ENCODE data around the gene NGDN. TPM values are rescaled to one million over a fixed set of nuclear protein-coding genes. Genes with fewer than 3 reads are reported as not detected.
"Not testable (repeated sequence)": the region's sequence is repeated elsewhere in the genome, so short reads cannot be mapped to it uniquely, and the experiment has no call there.

Gene NGDN
- total RNA-seq, 2 donors from 2014 or later = 54.2 to 58.3 TPM

- Mint-ChIP-seq H3K36me3 (peaks cover 0 to 6% of the 10 kb centered on the region in 2 donors), H3K9me3 (no peaks in the 10 kb centered on the region), H3K27ac (no peak overlapping the region)
- DNase-seq (ENCODE audit: low spot score in 2 of 2) (no peak), ATAC-seq (no peak)
These were observed 17.3 kb upstream of the NGDN start for GRCh38 chr14:23452237-23452636.

DNA sequence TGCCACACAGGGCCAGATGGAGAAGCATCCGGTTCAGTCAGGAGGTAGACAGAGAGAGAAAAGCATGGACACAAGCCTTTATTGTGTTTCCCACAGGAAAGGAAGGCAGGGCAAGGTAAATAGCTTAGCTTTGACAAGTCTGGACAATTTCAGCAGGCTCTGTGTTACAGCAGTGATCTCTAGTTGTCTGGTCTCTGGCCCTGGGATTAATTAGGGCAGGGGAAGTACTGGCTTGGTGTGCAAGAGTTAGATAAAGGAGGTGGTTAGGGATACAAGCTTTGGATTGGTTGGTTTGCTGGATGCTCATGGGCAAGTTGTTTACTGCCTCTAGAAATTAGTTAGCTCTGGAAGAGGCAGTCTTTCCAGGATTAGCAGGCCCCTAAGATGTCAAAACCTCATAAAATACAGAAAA lies 15.1 kb upstream of the NGDN start:
- ATAC-seq (no peak), DNase-seq (ENCODE audit: low spot score in 2 of 2) (no peak)
- H3K36me3 Mint-ChIP-seq = no peaks in the 10 kb centered on the region
- no peaks in the 10 kb centered on the region for H3K9me3 Mint-ChIP-seq
- H3K27ac Mint-ChIP-seq = peak overlapping the region in 1 of 2 donors; percentile 44

GRCh38 chr14:23456883-23457586 lies 12.5 kb upstream of the NGDN start:
- not testable (repeated sequence) for DNase-seq (ENCODE audit: low spot score in 2 of 2); ATAC-seq; H3K9me3 Mint-ChIP-seq; H3K27ac Mint-ChIP-seq; H3K36me3 Mint-ChIP-seq

DNA sequence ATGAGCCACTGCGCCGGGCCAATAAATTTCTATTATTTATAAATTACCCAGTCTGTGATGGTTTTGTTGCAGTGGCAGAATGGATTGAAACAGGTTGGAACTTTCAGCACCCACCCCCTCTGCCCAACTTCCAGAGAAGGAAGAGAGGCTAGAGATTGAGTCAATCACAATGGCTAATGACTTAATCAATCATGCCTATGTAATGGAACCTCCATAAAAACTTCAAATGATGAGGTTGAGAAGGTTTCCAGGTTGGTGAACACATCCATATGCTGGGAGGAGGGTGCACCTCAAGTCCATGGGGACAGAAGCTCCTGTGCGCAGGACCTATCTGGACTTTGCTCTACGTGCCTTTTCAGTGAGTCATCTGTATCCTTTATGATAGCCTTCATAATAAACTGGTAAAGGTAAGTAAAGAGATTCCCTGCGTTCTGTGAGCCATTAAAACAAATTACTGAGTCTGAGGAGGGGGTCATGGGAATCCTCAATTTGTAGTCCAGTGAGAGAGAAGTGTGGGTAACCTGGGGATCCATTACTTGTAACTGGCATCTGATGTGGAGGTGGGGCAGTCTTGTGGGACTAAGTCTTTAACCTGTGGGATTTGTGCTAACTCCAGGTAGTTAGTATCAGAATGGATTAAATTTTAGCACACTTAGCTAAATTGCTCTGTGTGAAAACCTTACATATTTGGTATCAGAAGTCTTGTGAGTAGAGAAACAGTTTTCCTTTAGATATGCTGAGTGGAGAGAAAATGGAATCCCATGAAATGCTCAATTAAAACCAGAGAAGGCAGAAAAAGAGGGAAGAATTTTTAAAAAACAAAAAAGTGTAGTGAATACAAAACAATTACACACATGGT lies 11.7 kb upstream of the NGDN start:
- DNase-seq (ENCODE audit: low spot score in 2 of 2) (no peak), ATAC-seq (no peak)
- H3K36me3 Mint-ChIP-seq = no peaks in the 10 kb centered on the region
- H3K27ac Mint-ChIP-seq = no peak overlapping the region
- H3K9me3 Mint-ChIP-seq = no peaks in the 10 kb centered on the region

GRCh38 chr14:23460960-23461359 lies 8.5 kb upstream of the NGDN start:
- ATAC-seq (no peak), DNase-seq (ENCODE audit: low spot score in 2 of 2) (no peak)
- H3K27ac Mint-ChIP-seq = no peak overlapping the region
- no peaks in the 10 kb centered on the region for H3K9me3 Mint-ChIP-seq
- no peaks in the 10 kb centered on the region for H3K36me3 Mint-ChIP-seq

DNA sequence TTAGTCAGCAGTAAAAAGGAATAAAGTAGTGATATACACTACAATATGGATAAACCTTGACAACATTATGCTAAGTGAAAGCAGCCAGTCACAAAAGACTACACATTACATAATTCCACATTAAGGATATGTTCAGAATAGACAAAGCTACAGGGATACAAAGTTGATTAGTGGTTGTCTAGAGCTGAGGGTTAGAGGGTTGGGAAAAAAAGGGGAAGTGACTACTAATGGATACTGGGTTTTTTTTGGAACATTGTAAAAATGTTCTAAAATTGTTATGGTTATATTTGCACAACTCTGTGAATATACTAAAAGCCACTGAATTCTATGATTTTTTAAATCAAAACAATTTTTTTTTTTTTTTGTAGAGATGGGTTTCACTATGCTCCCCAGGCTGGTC lies 4.8 kb upstream of the NGDN start:
- no peaks in the 10 kb centered on the region for H3K36me3 Mint-ChIP-seq
- DNase-seq (ENCODE audit: low spot score in 2 of 2) (no peak), ATAC-seq (no peak)
- no peak overlapping the region for H3K27ac Mint-ChIP-seq
- H3K9me3 Mint-ChIP-seq = no peaks in the 10 kb centered on the region

DNA sequence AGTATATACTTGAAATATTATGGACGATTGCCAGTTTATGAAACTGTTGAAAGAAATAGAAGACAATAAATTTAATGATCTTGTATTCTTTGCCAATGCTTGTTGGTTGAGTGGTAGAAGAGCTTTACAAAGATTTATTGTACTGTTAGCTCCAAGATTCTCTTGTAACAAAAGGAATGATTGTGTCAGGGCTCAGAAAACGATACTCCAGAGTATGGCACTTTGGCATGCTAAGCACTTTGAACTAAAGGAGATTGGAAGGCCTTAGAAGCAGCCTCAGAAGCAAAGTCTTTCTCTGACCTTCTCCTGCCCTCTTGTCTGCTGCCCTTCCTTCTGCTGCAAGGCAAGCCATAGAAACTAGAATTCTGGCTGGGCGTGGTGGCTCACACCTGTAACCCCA lies 4.2 kb upstream of the NGDN start:
- Mint-ChIP-seq H3K27ac (no peak overlapping the region), H3K36me3 (no peaks in the 10 kb centered on the region), H3K9me3 (no peaks in the 10 kb centered on the region)
- DNase-seq (ENCODE audit: low spot score in 2 of 2) (no peak), ATAC-seq (no peak)

GRCh38 chr14:23468704-23469126 lies 788 bp upstream of the NGDN start:
- peak in 1 of 2 donors; percentile 4 for ATAC-seq
- H3K27ac Mint-ChIP-seq = no peak overlapping the region

GRCh38 chr14:23469906-23470403 lies 452 bp downstream of the NGDN start:
- DNase-seq (ENCODE audit: low spot score in 2 of 2) = no peak

More at GRCh38 chr14:23468704-23469126, 788 bp upstream of the NGDN start:
- peaks cover 0 to 9% of the 10 kb centered on the region in 2 donors for H3K36me3 Mint-ChIP-seq
- no peak for DNase-seq (ENCODE audit: low spot score in 2 of 2)
- H3K9me3 Mint-ChIP-seq = no peaks in the 10 kb centered on the region

GRCh38 chr14:23470947-23471346 lies 1.4 kb downstream of the NGDN start:
- DNase-seq (ENCODE audit: low spot score in 2 of 2) (no peak), ATAC-seq (no peak)
- H3K36me3 Mint-ChIP-seq = peaks cover 4 to 9% of the 10 kb centered on the region in 2 donors
- H3K27ac Mint-ChIP-seq = peak overlapping the region in 1 of 2 donors; percentile 69
- H3K9me3 Mint-ChIP-seq = no peaks in the 10 kb centered on the region

More at GRCh38 chr14:23469906-23470403, 452 bp downstream of the NGDN start:
- Mint-ChIP-seq H3K9me3 (no peaks in the 10 kb centered on the region), H3K27ac (no peak overlapping the region), H3K36me3 (peaks cover 0 to 9% of the 10 kb centered on the region in 2 donors)
- ATAC-seq = peak; percentile 5 to 11

DNA sequence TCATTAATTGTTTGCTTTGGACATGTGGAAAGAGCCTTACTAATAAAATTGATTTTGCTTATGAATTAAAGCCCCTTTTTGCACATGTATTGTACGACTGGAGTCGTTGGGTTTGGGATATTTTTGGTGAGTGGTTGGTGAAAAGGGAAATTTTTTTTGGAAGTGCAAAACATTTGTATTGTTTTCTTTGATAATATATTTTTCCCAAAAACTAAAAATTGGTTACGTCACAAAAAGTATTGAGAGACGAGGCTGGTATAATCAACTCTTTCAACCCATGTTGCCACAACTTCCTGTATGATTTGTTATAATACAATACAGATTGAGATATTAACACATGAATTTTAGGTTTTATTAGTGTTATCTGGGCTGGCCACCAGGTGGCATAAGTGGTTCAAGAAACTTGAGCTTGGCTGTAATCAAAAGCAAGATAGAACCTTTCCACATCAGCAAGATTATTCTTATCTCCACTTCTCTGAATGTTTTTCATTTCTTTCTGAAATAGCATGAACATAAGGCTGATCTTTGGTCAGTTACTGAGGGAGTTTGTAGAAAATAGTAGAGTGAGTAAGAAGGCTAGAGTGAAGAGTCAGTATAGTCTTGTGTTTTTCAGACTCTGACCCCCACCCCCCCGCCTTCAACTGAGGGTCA lies 8.7 kb downstream of the NGDN start:
- Mint-ChIP-seq H3K27ac (peak overlapping the region in 1 of 2 donors; percentile 48), H3K36me3 (peaks cover 9 to 19% of the 10 kb centered on the region in 2 donors), H3K9me3 (no peaks in the 10 kb centered on the region)
- DNase-seq (ENCODE audit: low spot score in 2 of 2) (peak in 1 of 2 donors; percentile 63), ATAC-seq (no peak)

- DNase-seq (ENCODE audit: low spot score in 2 of 2) = no peak
- peaks cover 0 to 19% of the 10 kb centered on the region in 2 donors for H3K36me3 Mint-ChIP-seq
- ATAC-seq = no peak
- peak overlapping the region in 1 of 2 donors; percentile 27 for H3K27ac Mint-ChIP-seq
- H3K9me3 Mint-ChIP-seq = no peaks in the 10 kb centered on the region
These were observed 12.0 kb downstream of the NGDN start for GRCh38 chr14:23481362-23481970.

GRCh38 chr14:23481979-23482822 lies 12.7 kb downstream of the NGDN start:
- ATAC-seq (peak in 1 of 2 donors; percentile 22), DNase-seq (ENCODE audit: low spot score in 2 of 2) (no peak)
- peaks cover 0 to 15% of the 10 kb centered on the region in 2 donors for H3K36me3 Mint-ChIP-seq
- no peak overlapping the region for H3K27ac Mint-ChIP-seq
- H3K9me3 Mint-ChIP-seq = no peaks in the 10 kb centered on the region

DNA sequence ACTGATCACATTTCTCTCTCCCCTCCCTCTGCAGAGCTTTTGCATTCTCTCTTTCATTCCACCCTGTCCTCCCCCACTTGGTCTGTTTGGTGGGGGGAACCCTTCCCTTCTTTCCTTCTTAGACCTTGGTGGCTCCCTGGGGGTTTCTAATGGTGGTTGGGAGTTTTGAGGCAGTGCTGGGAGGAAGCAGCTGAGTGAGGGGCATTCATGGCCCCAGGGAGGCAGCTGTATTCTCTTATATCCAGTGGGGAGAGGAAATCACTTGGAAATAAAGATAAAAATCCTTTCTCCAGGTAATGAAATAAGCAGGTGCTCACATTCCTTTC lies 13.3 kb downstream of the NGDN start:
- no peak for ATAC-seq
- H3K36me3 Mint-ChIP-seq = peaks cover 0 to 9% of the 10 kb centered on the region in 2 donors
- H3K9me3 Mint-ChIP-seq = no peaks in the 10 kb centered on the region
- H3K27ac Mint-ChIP-seq = peak overlapping the region in 1 of 2 donors; percentile 9
- DNase-seq (ENCODE audit: low spot score in 2 of 2) = no peak

DNA sequence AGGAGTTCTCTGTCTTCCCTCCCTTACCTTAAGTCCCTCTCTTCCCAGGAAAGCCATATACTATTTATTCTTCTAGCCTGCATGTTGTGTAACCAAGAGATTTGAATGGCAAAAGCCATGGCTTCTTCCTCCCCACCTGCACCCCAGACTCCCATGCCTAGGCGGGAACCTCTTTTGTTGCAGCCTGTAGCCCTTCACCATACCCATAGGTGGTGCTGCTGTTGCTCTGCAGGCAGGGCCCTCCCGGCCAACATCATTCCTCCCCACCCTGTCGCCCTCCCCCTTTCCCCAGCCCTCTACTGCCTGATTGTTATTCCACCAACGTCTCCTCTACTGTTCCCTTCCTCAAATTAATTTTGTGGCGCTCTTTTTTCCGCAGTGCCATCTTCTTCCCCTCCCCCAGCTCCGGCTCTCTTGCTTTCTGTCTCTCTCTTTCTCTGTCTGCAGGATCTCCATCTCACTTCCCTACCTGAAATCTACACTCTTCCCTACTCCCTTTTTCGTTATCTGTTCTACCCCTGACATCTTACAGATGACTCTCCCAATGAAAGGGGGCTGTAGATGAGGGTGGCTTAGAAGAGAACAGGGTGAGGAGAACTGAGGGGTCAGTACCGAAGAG lies 13.8 kb downstream of the NGDN start:
- DNase-seq (ENCODE audit: low spot score in 2 of 2) (peak in 1 of 2 donors; percentile 7), ATAC-seq (peak in 1 of 2 donors; percentile 63)

More for the DNA sequence above, 13.8 kb downstream of the NGDN start:
- Mint-ChIP-seq H3K36me3 (peaks cover 0 to 4% of the 10 kb centered on the region in 2 donors), H3K9me3 (no peaks in the 10 kb centered on the region), H3K27ac (peak overlapping the region in 1 of 2 donors; percentile 9)
